Type B pancreatic cell (in vitro differentiated cells): ENCODE results near the gene LOXL4. TPM values are rescaled to one million over a fixed set of nuclear protein-coding genes. Genes with fewer than 3 reads are reported as not detected.

ENCODE experiments used
- DNase-seq: peaks from one replicate; pipeline ENCODE4 v3.0.0; 2021; ENCODE audit warnings: mixed read lengths; ENCODE audit not compliant: unreplicated experiment; ENCODE audit errors: extremely low spot score
- H3K27ac Mint-ChIP-seq: 2 replicates; pipeline ENCODE4 v1.8.0; 2021; ENCODE audit warnings: mild to moderate bottlenecking, mixed read lengths
- H3K27me3 Mint-ChIP-seq: 2 replicates; pipeline ENCODE4 v1.8.0; 2021; ENCODE audit warnings: mixed read lengths
- H3K36me3 Mint-ChIP-seq: 2 replicates; pipeline ENCODE4 v1.8.0; 2021; ENCODE audit warnings: mixed read lengths
- H3K4me1 Mint-ChIP-seq: one replicate; pipeline ENCODE4 v1.8.0; 2021; ENCODE audit warnings: mixed read lengths; ENCODE audit not compliant: unreplicated experiment
- H3K4me3 Mint-ChIP-seq: 2 replicates; pipeline ENCODE4 v1.8.0; 2021; ENCODE audit warnings: mild to moderate bottlenecking, mixed read lengths
- H3K9me3 Mint-ChIP-seq: 2 replicates; pipeline ENCODE4 v1.8.0; 2021; ENCODE audit warnings: mixed read lengths
- CTCF ChIP-seq: fragments of 200-600 bp; sonication (generic); conservative IDR thresholded peaks from 2 replicates; pipeline ENCODE4 v1.5.0; 2021; ENCODE audit warnings: antibody characterized with exemption, mild to moderate bottlenecking
- total RNA-seq: library from RNA; stranded (reverse); gene quantifications from 2 replicates; pipeline ENCODE4 v1.2.1, GENCODE V29; 2021; ENCODE audit warnings: low replicate concordance

The LOXL4 gene
- total RNA-seq, 1 donor from 2014 or later: 59.4 TPM

- Mint-ChIP-seq H3K27ac (no peak overlapping the region), H3K27me3 (no peaks in the 10 kb centered on the region), H3K9me3 (peaks cover 15% of the 10 kb centered on the region), H3K4me3 (no peak overlapping the region), H3K36me3 (peaks cover 21% of the 10 kb centered on the region), H3K4me1 (no peaks in the 10 kb centered on the region)
- no peak for DNase-seq
- no peak for TF ChIP-seq CTCF
Measured at GRCh38 chr10:98217801-98218200, 50.2 kb downstream of the LOXL4 start.

- Mint-ChIP-seq H3K9me3 (peaks cover 15% of the 10 kb centered on the region), H3K4me3 (no peak overlapping the region), H3K27ac (no peak overlapping the region), H3K36me3 (peaks cover 21% of the 10 kb centered on the region), H3K4me1 (no peaks in the 10 kb centered on the region), H3K27me3 (no peaks in the 10 kb centered on the region)
- TF ChIP-seq CTCF: no peak
- DNase-seq: no peak
Measured at GRCh38 chr10:98215373-98215772, 52.6 kb downstream of the LOXL4 start.

GRCh38 chr10:98213740-98214139 lies 54.3 kb downstream of the LOXL4 start:
- peaks cover 23% of the 10 kb centered on the region for H3K36me3 Mint-ChIP-seq
- H3K27ac Mint-ChIP-seq: no peak overlapping the region
- no peak for DNase-seq
- TF ChIP-seq CTCF: no peak
- H3K4me3 Mint-ChIP-seq: no peak overlapping the region
- no peaks in the 10 kb centered on the region for H3K4me1 Mint-ChIP-seq
- H3K27me3 Mint-ChIP-seq: no peaks in the 10 kb centered on the region
- H3K9me3 Mint-ChIP-seq: peaks cover 8% of the 10 kb centered on the region

GRCh38 chr10:98212196-98212595 lies 55.8 kb downstream of the LOXL4 start:
- Mint-ChIP-seq H3K36me3 (peaks cover 23% of the 10 kb centered on the region), H3K27me3 (no peaks in the 10 kb centered on the region), H3K4me3 (no peak overlapping the region), H3K9me3 (peaks cover 5% of the 10 kb centered on the region), H3K4me1 (no peaks in the 10 kb centered on the region), H3K27ac (no peak overlapping the region)
- no peak for DNase-seq
- TF ChIP-seq CTCF: no peak

GRCh38 chr10:98209441-98209840 lies 58.6 kb downstream of the LOXL4 start:
- no peak for TF ChIP-seq CTCF
- Mint-ChIP-seq H3K4me1 (no peaks in the 10 kb centered on the region), H3K27ac (no peak overlapping the region), H3K36me3 (peaks cover 20% of the 10 kb centered on the region), H3K27me3 (no peaks in the 10 kb centered on the region), H3K9me3 (no peaks in the 10 kb centered on the region), H3K4me3 (no peak overlapping the region)
- DNase-seq: no peak

GRCh38 chr10:98208925-98209324 lies 59.1 kb downstream of the LOXL4 start:
- TF ChIP-seq CTCF: no peak
- H3K4me3 Mint-ChIP-seq: no peak overlapping the region
- H3K27me3 Mint-ChIP-seq: no peaks in the 10 kb centered on the region
- no peak overlapping the region for H3K27ac Mint-ChIP-seq
- H3K36me3 Mint-ChIP-seq: peaks cover 20% of the 10 kb centered on the region
- H3K4me1 Mint-ChIP-seq: no peaks in the 10 kb centered on the region
- no peaks in the 10 kb centered on the region for H3K9me3 Mint-ChIP-seq
- DNase-seq: no peak
